H1 (cell line): ENCODE data around the gene CORO6.

Experiments
- FOSL1 ChIP-seq: IDR thresholded peaks from 2 replicates; pipeline ENCODE4 v1.6.1; 2011; ENCODE audit warnings: mild to moderate bottlenecking, low read depth, low read length, moderate library complexity; ENCODE audit not compliant: insufficient read depth
- MAFK ChIP-seq: IDR thresholded peaks from 2 replicates; pipeline ENCODE4 v1.6.1; 2012; ENCODE audit warnings: low read depth, mild to moderate bottlenecking, improper control_type of control experiment, low read length
- POLR2AphosphoS5 ChIP-seq: IDR thresholded peaks from 2 replicates; pipeline ENCODE4 v1.6.1; 2011; ENCODE audit warnings: low read depth, low read length
- TAF1 ChIP-seq: IDR thresholded peaks from 2 replicates; pipeline ENCODE4 v1.6.1; 2011; ENCODE audit warnings: mild to moderate bottlenecking, low read depth, low read length
- TF ChIP-seq, protein P1 (sequence below), 3 experiments: IDR thresholded peaks; 1 replicate in 2 of 3; 2 replicates in 1 of 3; pipeline versions ENCODE4 v1.5.1 to v1.6.1; 2011; ENCODE audit warnings: low read length in 3 of 3, mild to moderate bottlenecking in 3 of 3, inconsistent platforms in 2 of 3, low read depth in 1 of 3, moderate library complexity in 1 of 3; ENCODE audit not compliant: insufficient read depth in 1 of 3; ENCODE audit errors: control extremely low read depth in 1 of 3
- TF ChIP-seq, protein P2 (sequence below): IDR thresholded peaks from 2 replicates; pipeline ENCODE4 v1.6.1; 2011; ENCODE audit warnings: low read depth, mild to moderate bottlenecking, low read length; ENCODE audit not compliant: insufficient read depth

DNA sequence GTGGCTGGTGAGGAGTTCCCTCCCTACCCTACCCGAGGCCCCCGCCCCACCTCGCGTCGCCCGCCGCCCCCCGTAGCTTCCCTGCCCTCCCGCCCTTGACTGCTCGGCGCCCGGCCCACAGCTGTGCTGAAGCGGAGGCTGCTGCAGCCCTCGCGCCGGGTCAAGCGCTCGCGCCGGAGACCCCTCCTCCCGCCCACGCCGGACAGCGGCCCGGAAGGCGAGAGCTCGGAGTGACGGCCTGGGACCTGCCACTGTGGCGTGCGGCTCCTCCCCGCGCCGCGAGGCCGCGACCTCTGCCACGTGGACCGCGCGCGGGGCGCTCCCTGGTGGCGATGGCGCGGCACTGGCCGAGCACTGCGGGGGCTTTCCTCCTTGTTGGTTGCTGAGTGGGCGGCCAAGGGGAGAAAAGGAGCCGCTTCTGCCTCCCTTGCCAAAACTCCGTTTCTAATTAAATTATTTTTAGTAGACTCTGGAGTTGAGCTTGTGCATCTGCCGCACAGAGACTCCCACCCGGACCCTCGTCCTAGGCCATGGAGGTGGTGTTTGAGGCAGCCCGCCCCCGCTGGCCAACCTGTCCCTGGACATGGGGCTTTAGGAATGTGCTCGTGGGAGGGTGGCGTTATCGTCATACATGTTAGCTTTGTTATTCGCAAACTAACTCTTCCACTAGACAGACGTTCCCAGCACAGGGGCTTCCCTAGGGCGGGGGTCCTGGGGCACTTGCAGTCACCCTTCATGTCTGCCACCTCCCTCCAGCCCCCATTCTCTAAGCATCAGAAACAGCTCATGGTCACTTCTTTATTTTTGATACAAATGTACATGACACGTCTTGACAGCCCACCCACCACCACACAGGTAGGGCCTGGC is 49.8 kb downstream of the CORO6 start:
- TF ChIP-seq, protein P1, sequence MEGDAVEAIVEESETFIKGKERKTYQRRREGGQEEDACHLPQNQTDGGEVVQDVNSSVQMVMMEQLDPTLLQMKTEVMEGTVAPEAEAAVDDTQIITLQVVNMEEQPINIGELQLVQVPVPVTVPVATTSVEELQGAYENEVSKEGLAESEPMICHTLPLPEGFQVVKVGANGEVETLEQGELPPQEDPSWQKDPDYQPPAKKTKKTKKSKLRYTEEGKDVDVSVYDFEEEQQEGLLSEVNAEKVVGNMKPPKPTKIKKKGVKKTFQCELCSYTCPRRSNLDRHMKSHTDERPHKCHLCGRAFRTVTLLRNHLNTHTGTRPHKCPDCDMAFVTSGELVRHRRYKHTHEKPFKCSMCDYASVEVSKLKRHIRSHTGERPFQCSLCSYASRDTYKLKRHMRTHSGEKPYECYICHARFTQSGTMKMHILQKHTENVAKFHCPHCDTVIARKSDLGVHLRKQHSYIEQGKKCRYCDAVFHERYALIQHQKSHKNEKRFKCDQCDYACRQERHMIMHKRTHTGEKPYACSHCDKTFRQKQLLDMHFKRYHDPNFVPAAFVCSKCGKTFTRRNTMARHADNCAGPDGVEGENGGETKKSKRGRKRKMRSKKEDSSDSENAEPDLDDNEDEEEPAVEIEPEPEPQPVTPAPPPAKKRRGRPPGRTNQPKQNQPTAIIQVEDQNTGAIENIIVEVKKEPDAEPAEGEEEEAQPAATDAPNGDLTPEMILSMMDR (IDR thresholded peaks at IDR 0.05; ENCODE audit: control extremely low read depth in 1 of 3, insufficient read depth in 1 of 3, low read depth in 1 of 3, low read length in 3 of 3), result peak; percentile 66 to 83 (median 72)
- no peak for TF ChIP-seq POLR2AphosphoS5
- no peak for TF ChIP-seq MAFK
- TF ChIP-seq TAF1, result no peak
- no peak for TF ChIP-seq FOSL1
- TF ChIP-seq, protein P2, sequence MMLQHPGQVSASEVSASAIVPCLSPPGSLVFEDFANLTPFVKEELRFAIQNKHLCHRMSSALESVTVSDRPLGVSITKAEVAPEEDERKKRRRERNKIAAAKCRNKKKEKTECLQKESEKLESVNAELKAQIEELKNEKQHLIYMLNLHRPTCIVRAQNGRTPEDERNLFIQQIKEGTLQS, result no peak
